Activated naive CD4-positive, alpha-beta T cell treated with anti-CD3 and anti-CD28 coated beads, Interleukin-2, amount 50 U/mL, for 24 hours (primary cell): ENCODE measurements around the gene KAT7.
"Not testable (repeated sequence)": the region's sequence is repeated elsewhere in the genome, so short reads cannot be mapped to it uniquely, and the experiment has no call there.

Experiments
- H3K27ac Mint-ChIP-seq: one replicate; pipeline ENCODE4 v1.8.0; 2021; ENCODE audit warnings: mild to moderate bottlenecking, mixed read lengths
- H3K27me3 Mint-ChIP-seq: one replicate; pipeline ENCODE4 v1.8.0; 2021; ENCODE audit warnings: mixed read lengths
- H3K36me3 Mint-ChIP-seq: one replicate; pipeline ENCODE4 v1.8.0; 2021; ENCODE audit warnings: mixed read lengths
- H3K4me1 Mint-ChIP-seq: one replicate; pipeline ENCODE4 v1.8.0; 2021; ENCODE audit warnings: mixed read lengths
- H3K4me3 Mint-ChIP-seq: one replicate; pipeline ENCODE4 v1.8.0; 2021; ENCODE audit warnings: mild to moderate bottlenecking, mixed read lengths
- H3K9me3 Mint-ChIP-seq: one replicate; pipeline ENCODE4 v1.8.0; 2021; ENCODE audit warnings: mixed read lengths

KAT7 gene

GRCh38 chr17:49819138-49819537, 30.7 kb downstream of the KAT7 start:
- peaks cover 5% of the 10 kb centered on the region for H3K9me3 Mint-ChIP-seq
- H3K36me3 Mint-ChIP-seq = peaks cover 22% of the 10 kb centered on the region
- no peaks in the 10 kb centered on the region for H3K27me3 Mint-ChIP-seq
- peak overlapping the region; percentile 94 for H3K27ac Mint-ChIP-seq
- peaks cover 81% of the 10 kb centered on the region for H3K4me1 Mint-ChIP-seq
- H3K4me3 Mint-ChIP-seq = peak overlapping the region; percentile 47

GRCh38 chr17:49819651-49820050, 31.2 kb downstream of the KAT7 start:
- peaks cover 22% of the 10 kb centered on the region for H3K36me3 Mint-ChIP-seq
- H3K9me3 Mint-ChIP-seq = peaks cover 5% of the 10 kb centered on the region

GRCh38 chr17:49820773-49821172, 32.3 kb downstream of the KAT7 start:
- H3K36me3 Mint-ChIP-seq = peaks cover 28% of the 10 kb centered on the region
- no peaks in the 10 kb centered on the region for H3K27me3 Mint-ChIP-seq
- peak overlapping the region; percentile 84 for H3K27ac Mint-ChIP-seq
- peaks cover 65% of the 10 kb centered on the region for H3K4me1 Mint-ChIP-seq
- H3K4me3 Mint-ChIP-seq = no peak overlapping the region
- H3K9me3 Mint-ChIP-seq = peaks cover 5% of the 10 kb centered on the region

More at GRCh38 chr17:49819651-49820050, 31.2 kb downstream of the KAT7 start:
- Mint-ChIP-seq H3K27ac (peak overlapping the region; percentile 14), H3K4me3 (no peak overlapping the region), H3K4me1 (peaks cover 76% of the 10 kb centered on the region), H3K27me3 (no peaks in the 10 kb centered on the region)

- H3K36me3 Mint-ChIP-seq = peaks cover 31% of the 10 kb centered on the region
- peak overlapping the region; percentile 0 for H3K4me3 Mint-ChIP-seq
- H3K27ac Mint-ChIP-seq = peak overlapping the region; percentile 84
- no peaks in the 10 kb centered on the region for H3K27me3 Mint-ChIP-seq
- peaks cover 60% of the 10 kb centered on the region for H3K4me1 Mint-ChIP-seq
- peaks cover 5% of the 10 kb centered on the region for H3K9me3 Mint-ChIP-seq
Observed at GRCh38 chr17:49821466-49821865, 33.0 kb downstream of the KAT7 start.

- Mint-ChIP-seq H3K36me3 (peaks cover 26% of the 10 kb centered on the region), H3K4me1 (peaks cover 56% of the 10 kb centered on the region), H3K27me3 (no peaks in the 10 kb centered on the region), H3K9me3 (peaks cover 5% of the 10 kb centered on the region), H3K27ac (no peak overlapping the region), H3K4me3 (no peak overlapping the region)
Observed at GRCh38 chr17:49821916-49822315, 33.4 kb downstream of the KAT7 start.

- Mint-ChIP-seq H3K4me3 (no peak overlapping the region), H3K36me3 (peaks cover 31% of the 10 kb centered on the region), H3K27me3 (no peaks in the 10 kb centered on the region), H3K27ac (no peak overlapping the region), H3K9me3 (peaks cover 5% of the 10 kb centered on the region), H3K4me1 (peaks cover 47% of the 10 kb centered on the region)
Observed at GRCh38 chr17:49822829-49823228, 34.3 kb downstream of the KAT7 start.

GRCh38 chr17:49823614-49824013, 35.1 kb downstream of the KAT7 start:
- Mint-ChIP-seq H3K36me3 (peaks cover 33% of the 10 kb centered on the region), H3K27ac (no peak overlapping the region), H3K4me1 (peaks cover 39% of the 10 kb centered on the region), H3K9me3 (peaks cover 5% of the 10 kb centered on the region), H3K4me3 (no peak overlapping the region), H3K27me3 (no peaks in the 10 kb centered on the region)

GRCh38 chr17:49825645-49826044, 37.2 kb downstream of the KAT7 start:
- Mint-ChIP-seq H3K27me3 (no peaks in the 10 kb centered on the region), H3K36me3 (peaks cover 27% of the 10 kb centered on the region), H3K4me1 (peaks cover 22% of the 10 kb centered on the region), H3K27ac (no peak overlapping the region), H3K9me3 (no peaks in the 10 kb centered on the region), H3K4me3 (no peak overlapping the region)

GRCh38 chr17:49828325-49828724, 39.8 kb downstream of the KAT7 start:
- Mint-ChIP-seq H3K27ac (peak overlapping the region; percentile 43), H3K36me3 (peaks cover 20% of the 10 kb centered on the region)
- not testable (repeated sequence) for H3K27me3 Mint-ChIP-seq, H3K4me3 Mint-ChIP-seq, H3K4me1 Mint-ChIP-seq, H3K9me3 Mint-ChIP-seq

- Mint-ChIP-seq H3K9me3 (no peaks in the 10 kb centered on the region), H3K27ac (no peak overlapping the region), H3K4me1 (peaks cover 3% of the 10 kb centered on the region), H3K4me3 (no peak overlapping the region), H3K36me3 (peaks cover 18% of the 10 kb centered on the region), H3K27me3 (no peaks in the 10 kb centered on the region)
Observed at GRCh38 chr17:49829026-49829425, 40.5 kb downstream of the KAT7 start.

GRCh38 chr17:49830605-49831004, 42.1 kb downstream of the KAT7 start:
- peaks cover 15% of the 10 kb centered on the region for H3K36me3 Mint-ChIP-seq
- H3K4me1 Mint-ChIP-seq = peaks cover 3% of the 10 kb centered on the region
- no peaks in the 10 kb centered on the region for H3K27me3 Mint-ChIP-seq
- H3K9me3 Mint-ChIP-seq = no peaks in the 10 kb centered on the region
- no peak overlapping the region for H3K4me3 Mint-ChIP-seq
- no peak overlapping the region for H3K27ac Mint-ChIP-seq

- Mint-ChIP-seq H3K4me3 (no peak overlapping the region), H3K36me3 (peaks cover 6% of the 10 kb centered on the region), H3K9me3 (no peaks in the 10 kb centered on the region), H3K4me1 (no peaks in the 10 kb centered on the region), H3K27me3 (no peaks in the 10 kb centered on the region), H3K27ac (no peak overlapping the region)
Observed at GRCh38 chr17:49832840-49833599, 44.5 kb downstream of the KAT7 start.

GRCh38 chr17:49834118-49834743, 45.8 kb downstream of the KAT7 start:
- Mint-ChIP-seq H3K27ac (no peak overlapping the region), H3K9me3 (no peaks in the 10 kb centered on the region), H3K27me3 (no peaks in the 10 kb centered on the region), H3K4me3 (no peak overlapping the region), H3K4me1 (no peaks in the 10 kb centered on the region), H3K36me3 (peaks cover 3% of the 10 kb centered on the region)

- Mint-ChIP-seq H3K36me3 (peaks cover 3% of the 10 kb centered on the region), H3K4me3 (no peak overlapping the region), H3K9me3 (no peaks in the 10 kb centered on the region), H3K4me1 (no peaks in the 10 kb centered on the region), H3K27me3 (no peaks in the 10 kb centered on the region), H3K27ac (no peak overlapping the region)
Observed at GRCh38 chr17:49835472-49835871, 47.0 kb downstream of the KAT7 start.

GRCh38 chr17:49836111-49837030, 47.9 kb downstream of the KAT7 start:
- Mint-ChIP-seq H3K27me3 (no peaks in the 10 kb centered on the region), H3K36me3 (peaks cover 3% of the 10 kb centered on the region), H3K4me3 (no peak overlapping the region), H3K4me1 (no peaks in the 10 kb centered on the region), H3K9me3 (no peaks in the 10 kb centered on the region), H3K27ac (no peak overlapping the region)

GRCh38 chr17:49839455-49839854, 51.0 kb downstream of the KAT7 start:
- Mint-ChIP-seq H3K4me3 (no peak overlapping the region), H3K36me3 (peaks cover 4% of the 10 kb centered on the region)

More at GRCh38 chr17:49839455-49839854, 51.0 kb downstream of the KAT7 start:
- Mint-ChIP-seq H3K27ac (no peak overlapping the region), H3K27me3 (no peaks in the 10 kb centered on the region), H3K9me3 (no peaks in the 10 kb centered on the region), H3K4me1 (peaks cover 4% of the 10 kb centered on the region)
